C4-2B (cell line): ENCODE data around the gene GGN.
"Not testable (repeated sequence)": the region's sequence is repeated elsewhere in the genome, so short reads cannot be mapped to it uniquely, and the experiment has no call there.

Experiments
- H3K27ac ChIP-seq: fragments of 450-650 bp; 2 replicates; pipeline ENCODE4 v1.5.1; 2017
- ZFX ChIP-seq: fragments of 450-650 bp; IDR thresholded peaks from 2 replicates; pipeline ENCODE4 v1.6.1; 2017
- TF ChIP-seq, protein P1 (sequence below): fragments of 450-650 bp; conservative IDR thresholded peaks from 2 replicates; pipeline ENCODE4 v1.5.1; 2017; ENCODE audit warnings: mild to moderate bottlenecking

GGN gene

DNA sequence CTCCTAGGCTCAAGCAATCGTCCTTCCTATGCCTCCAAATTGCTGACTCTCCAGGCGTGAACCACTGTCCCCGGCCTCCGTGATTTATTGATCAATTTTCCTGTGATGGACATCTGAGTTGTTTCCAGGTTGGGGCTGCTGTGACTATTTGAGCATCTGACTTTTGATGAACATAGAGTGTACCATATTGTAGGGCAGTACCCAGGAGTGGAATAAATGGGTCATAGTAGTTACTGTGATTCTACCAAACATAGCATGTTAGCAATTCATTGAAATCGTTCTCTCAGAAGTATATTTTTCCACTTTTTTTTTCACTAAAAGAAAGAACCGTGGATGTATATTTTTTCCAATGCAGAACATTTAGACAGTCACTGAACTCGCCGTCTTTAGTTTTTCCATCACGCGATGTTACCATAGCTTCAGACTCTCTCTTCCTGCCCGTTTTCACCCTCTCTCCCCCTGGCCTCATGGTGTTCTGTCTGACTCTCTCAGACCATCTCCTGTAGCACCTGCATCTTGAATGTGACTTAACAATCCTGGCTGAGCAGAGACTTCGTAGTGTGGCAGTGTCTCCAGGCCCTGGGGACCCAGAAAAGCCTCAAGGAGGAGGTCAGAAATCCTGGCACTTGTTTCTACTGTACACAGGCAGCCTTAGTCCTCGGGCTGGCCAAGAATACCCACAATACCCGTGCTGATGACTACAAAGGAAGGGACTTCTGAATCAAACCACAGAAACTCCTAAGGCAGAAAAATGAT is 41.4 kb upstream of the GGN start:
- TF ChIP-seq, protein P1, sequence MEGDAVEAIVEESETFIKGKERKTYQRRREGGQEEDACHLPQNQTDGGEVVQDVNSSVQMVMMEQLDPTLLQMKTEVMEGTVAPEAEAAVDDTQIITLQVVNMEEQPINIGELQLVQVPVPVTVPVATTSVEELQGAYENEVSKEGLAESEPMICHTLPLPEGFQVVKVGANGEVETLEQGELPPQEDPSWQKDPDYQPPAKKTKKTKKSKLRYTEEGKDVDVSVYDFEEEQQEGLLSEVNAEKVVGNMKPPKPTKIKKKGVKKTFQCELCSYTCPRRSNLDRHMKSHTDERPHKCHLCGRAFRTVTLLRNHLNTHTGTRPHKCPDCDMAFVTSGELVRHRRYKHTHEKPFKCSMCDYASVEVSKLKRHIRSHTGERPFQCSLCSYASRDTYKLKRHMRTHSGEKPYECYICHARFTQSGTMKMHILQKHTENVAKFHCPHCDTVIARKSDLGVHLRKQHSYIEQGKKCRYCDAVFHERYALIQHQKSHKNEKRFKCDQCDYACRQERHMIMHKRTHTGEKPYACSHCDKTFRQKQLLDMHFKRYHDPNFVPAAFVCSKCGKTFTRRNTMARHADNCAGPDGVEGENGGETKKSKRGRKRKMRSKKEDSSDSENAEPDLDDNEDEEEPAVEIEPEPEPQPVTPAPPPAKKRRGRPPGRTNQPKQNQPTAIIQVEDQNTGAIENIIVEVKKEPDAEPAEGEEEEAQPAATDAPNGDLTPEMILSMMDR: no peak
- no peak for TF ChIP-seq ZFX
- no peak overlapping the region for H3K27ac ChIP-seq

DNA sequence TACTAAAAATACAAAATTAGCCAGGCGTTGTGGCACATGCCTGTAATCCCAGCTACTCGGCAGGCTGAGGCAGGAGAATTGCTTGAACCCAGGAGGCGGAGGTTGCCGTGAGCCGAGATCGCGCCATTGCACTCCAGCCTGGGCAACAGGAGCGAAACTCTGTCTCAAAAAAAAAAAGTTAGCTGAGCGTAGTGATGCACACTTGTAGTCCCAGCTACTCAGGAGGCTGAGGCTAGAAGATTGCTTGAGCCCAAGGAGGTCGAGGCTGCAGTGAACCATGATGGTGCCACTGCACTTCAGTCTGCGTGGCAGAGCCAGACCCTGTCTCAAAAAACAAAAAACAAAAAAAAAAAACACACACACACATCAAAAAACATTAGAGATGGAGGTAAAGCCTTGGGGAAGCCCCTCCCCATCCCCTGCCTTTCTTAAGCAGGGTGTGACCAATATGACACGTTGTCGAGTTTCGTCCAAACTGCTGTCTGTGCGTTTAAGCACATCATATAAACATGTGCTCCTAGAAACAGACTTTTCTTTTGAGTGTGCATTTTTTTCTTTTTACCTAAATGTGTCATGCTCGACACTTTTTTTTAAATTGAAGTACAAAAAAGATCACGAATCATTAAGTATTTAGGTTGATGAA is 39.3 kb upstream of the GGN start:
- not testable (repeated sequence) for H3K27ac ChIP-seq

DNA sequence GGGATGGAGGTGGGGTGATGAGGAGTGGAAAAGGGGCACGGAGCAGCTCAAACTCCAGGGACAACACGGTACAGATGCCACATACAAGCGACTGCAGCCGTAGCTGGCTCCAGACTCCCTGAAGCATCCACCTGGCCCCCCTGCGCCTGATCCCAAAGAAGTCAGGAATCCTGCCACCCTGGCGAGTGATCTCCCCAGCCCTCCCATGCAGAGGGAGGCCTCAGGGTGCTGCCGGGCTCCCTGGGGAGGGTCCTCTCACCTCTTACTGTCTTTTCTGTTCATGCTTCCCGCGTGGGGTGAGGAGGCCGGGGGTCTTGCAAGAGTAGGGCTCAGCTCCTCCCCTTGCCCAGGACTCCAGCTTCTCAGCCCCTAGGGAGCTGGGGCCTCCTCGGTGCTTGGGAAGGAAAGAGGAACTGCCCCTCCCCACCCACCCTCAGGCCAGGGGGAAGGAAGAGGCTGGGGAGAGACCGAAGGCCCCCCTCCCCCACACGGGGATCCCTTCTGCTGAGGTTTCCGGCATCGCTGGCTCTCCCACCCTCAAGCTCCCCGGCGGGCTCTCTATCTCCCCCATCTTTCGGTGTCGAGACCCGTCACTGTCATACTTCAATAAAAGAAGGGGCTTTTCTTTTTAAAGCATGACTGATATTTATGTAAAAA is 38.1 kb upstream of the GGN start, which contains the start of gene RASGRP4:
RASGRP4 (minus strand) TSS at position 410 of the 657 bp plus-strand sequence; CDS start at position 282, 128 bp downstream.
- H3K27ac ChIP-seq: no peak within 1 kb of the TSS

GRCh38 chr19:38425222-38425809 is 37.5 kb upstream of the GGN start:
- TF ChIP-seq ZFX: no peak
- TF ChIP-seq, protein P1: no peak
- H3K27ac ChIP-seq: no peak overlapping the region

More for the DNA sequence above, 38.1 kb upstream of the GGN start, which contains the start of gene RASGRP4:
- TF ChIP-seq, protein P1: no peak
- TF ChIP-seq ZFX: no peak

GRCh38 chr19:38424272-38424671 is 36.4 kb upstream of the GGN start:
- TF ChIP-seq, protein P1: no peak
- no peak for TF ChIP-seq ZFX
- no peak overlapping the region for H3K27ac ChIP-seq

- H3K27ac ChIP-seq: no peak overlapping the region
- TF ChIP-seq ZFX: no peak
- TF ChIP-seq, protein P1: no peak
Measured at GRCh38 chr19:38422438-38422837, 34.6 kb upstream of the GGN start.

DNA sequence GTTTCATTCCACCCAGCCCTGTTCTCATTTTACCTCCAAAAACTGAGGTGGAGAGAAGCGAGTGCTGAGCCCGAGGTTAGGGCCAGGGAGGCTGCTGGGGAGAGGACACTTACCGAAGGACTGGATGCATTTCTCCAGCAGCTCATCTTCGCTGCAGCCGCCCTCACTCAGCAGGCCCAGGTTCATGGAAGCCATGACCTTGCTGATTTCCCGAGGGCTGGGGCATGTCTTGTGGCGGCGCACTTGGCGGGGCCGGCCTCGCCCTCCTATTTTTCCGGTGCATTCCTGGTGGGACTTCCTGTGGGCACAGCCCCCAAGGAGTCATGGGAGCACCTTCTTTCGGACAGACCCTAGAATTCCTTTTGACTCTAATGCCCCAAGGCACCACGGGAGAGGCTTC is 34.0 kb upstream of the GGN start:
- TF ChIP-seq, protein P1: no peak
- TF ChIP-seq ZFX: no peak
- H3K27ac ChIP-seq: no peak overlapping the region
